Measurements from ENCODE around the gene FREY1. TPM values are rescaled to one million over a fixed set of nuclear protein-coding genes. Genes with fewer than 3 reads are reported as not detected.

Gene FREY1
- total and polyA plus RNA-seq, 2 of the 13 experiments (the other 11 are each of a cell fraction or from before 2014, with no cell fraction given), result 0.44 to 0.73 TPM

DNA sequence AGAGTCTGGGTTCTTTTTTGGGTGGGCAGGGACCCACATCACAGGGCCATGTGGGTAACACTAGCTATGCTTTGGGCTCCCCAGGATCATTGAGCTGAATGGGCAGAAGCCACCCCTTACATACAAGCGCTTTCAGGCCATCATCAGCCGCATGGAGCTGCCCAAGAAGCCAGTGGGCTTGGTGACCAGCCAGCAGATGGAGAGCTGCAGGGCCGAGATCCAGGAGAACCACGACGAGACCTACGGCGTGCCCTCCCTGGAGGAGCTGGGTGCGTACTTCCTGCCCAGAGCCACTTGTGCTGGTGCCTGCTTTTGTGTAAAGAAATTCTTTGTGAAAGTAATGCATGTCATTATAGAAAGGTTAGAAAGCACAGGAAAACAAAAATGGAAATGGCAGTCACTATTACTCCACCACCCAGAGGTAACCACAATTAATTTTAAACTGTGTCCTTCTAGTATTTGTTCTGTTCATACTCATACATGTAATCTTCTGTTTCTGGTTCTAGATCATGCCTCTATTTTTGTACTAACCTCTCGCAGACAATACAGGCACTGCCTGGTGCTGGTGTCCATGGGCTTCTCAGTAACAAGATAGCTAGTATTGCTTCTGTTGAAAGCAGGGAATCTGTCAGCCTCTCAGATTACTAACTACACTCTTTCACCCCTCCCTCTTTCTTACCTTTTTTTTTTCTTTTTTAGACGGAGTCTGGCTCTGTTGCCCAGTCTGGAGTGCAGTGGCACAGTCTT is 46.1 kb downstream of the FREY1 start:
- no peak overlapping the region for H2AFZ ChIP-seq (ENCODE audit: low read length)
- no peaks in the 10 kb centered on the region for H4K20me1 ChIP-seq (ENCODE audit: insufficient read depth, low read length)
- no peaks in the 10 kb centered on the region for H3K79me2 ChIP-seq (ENCODE audit: insufficient read depth, low read length)
- H3K4me1 ChIP-seq (ENCODE audit: insufficient read depth, low read length), result no peaks in the 10 kb centered on the region
- ChIA-PET CTCF (ENCODE audit: low intra/inter-chr PET ratio, low total read pairs) (no interaction called here), POLR2A (no interaction called here)
- H3K9ac ChIP-seq (ENCODE audit: insufficient read depth, low read depth, low read length), result no peak overlapping the region
- in situ Hi-C loops (cut with HindIII; ENCODE audit: extremely low pct_ligation_motif_present, low pct_unique_long_range_greater_than_20kb), result no loop called here
- no peaks in the 10 kb centered on the region for H3K9me3 ChIP-seq (ENCODE audit: low read length)
- WGBS (ENCODE audit: low lambda C conversion rate), result 98% methylated on average over 10 of the region's 10 CpGs
- no peak overlapping the region for H3K4me3 ChIP-seq (replicated peaks in 1 of 3; ENCODE audit: insufficient read depth in 1 of 3, low read depth in 2 of 3, low read length in 3 of 3)
- FAIRE-seq (no peak), ATAC-seq (no peak), DNase-seq (ENCODE audit: low spot score) (no peak)
- no peaks in the 10 kb centered on the region for H3K27me3 ChIP-seq (ENCODE audit: control insufficient read depth in 1 of 2, insufficient read depth in 2 of 2, low read length in 2 of 2)
- H3K36me3 ChIP-seq (replicated peaks in 1 of 2; ENCODE audit: control insufficient read depth in 1 of 2, insufficient read depth in 2 of 2, low read length in 2 of 2), result peaks cover 25 to 81% of the 10 kb centered on the region in 2 experiments
- intact Hi-C loops (cut with micrococcal nuclease; ENCODE audit: unreplicated experiment), result no loop called here
- H3K4me2 ChIP-seq (ENCODE audit: low read depth, low read length), result no peak overlapping the region
- no peak overlapping the region for H3K27ac ChIP-seq (ENCODE audit: extremely low read length, insufficient read depth, low read length)
- TF ChIP-seq ZFP36L2 (CRISPR knock-in tag; IDR thresholded peaks at IDR 0.05), result no peak
- TF ChIP-seq, protein P1, sequence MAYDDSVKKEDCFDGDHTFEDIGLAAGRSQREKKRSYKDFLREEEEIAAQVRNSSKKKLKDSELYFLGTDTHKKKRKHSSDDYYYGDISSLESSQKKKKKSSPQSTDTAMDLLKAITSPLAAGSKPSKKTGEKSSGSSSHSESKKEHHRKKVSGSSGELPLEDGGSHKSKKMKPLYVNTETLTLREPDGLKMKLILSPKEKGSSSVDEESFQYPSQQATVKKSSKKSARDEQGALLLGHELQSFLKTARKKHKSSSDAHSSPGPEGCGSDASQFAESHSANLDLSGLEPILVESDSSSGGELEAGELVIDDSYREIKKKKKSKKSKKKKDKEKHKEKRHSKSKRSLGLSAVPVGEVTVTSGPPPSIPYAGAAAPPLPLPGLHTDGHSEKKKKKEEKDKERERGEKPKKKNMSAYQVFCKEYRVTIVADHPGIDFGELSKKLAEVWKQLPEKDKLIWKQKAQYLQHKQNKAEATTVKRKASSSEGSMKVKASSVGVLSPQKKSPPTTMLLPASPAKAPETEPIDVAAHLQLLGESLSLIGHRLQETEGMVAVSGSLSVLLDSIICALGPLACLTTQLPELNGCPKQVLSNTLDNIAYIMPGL (CRISPR knock-in tag; IDR thresholded peaks at IDR 0.05; ENCODE audit: borderline replicate concordance in 1 of 2, low read depth in 1 of 2), result no peak
- no peak for TF ChIP-seq ZNF672 (CRISPR knock-in tag; IDR thresholded peaks at IDR 0.05)
- no peak for TF ChIP-seq TOPORS (CRISPR knock-in tag; IDR thresholded peaks at IDR 0.05)
- TF ChIP-seq HDAC1 (CRISPR knock-in tag; IDR thresholded peaks at IDR 0.05), result no peak
- TF ChIP-seq CEBPG (CRISPR knock-in tag; IDR thresholded peaks at IDR 0.05), result no peak
- TF ChIP-seq, protein P2, sequence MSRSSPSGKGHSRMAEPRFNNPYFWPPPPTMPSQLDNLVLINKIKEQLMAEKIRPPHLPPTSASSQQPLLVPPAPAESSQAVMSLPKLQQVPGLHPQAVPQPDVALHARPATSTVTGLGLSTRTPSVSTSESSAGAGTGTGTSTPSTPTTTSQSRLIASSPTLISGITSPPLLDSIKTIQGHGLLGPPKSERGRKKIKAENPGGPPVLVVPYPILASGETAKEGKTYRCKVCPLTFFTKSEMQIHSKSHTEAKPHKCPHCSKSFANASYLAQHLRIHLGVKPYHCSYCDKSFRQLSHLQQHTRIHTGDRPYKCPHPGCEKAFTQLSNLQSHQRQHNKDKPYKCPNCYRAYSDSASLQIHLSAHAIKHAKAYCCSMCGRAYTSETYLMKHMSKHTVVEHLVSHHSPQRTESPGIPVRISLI (CRISPR knock-in tag; IDR thresholded peaks at IDR 0.05; ENCODE audit: borderline replicate concordance), result no peak
- BruUV-seq (replicated peaks), result no TSS peak
